Measurements from ENCODE around the gene XRCC4.
"Not testable (repeated sequence)": the region's sequence is repeated elsewhere in the genome, so short reads cannot be mapped to it uniquely, and the experiment has no call there.

XRCC4 gene

GRCh38 chr5:83118471-83118870 lies 41.1 kb downstream of the XRCC4 start:
- no peak for DNase-seq (ENCODE audit: low read depth)

- no peak for DNase-seq (ENCODE audit: low read depth)
Observed at GRCh38 chr5:83118976-83119375, 41.6 kb downstream of the XRCC4 start.

GRCh38 chr5:83124593-83124992 lies 47.2 kb downstream of the XRCC4 start:
- no peak for DNase-seq (ENCODE audit: low read depth)

- no peak for DNase-seq (ENCODE audit: low read depth)
Observed at GRCh38 chr5:83125560-83125959, 48.2 kb downstream of the XRCC4 start.

- no peak for DNase-seq (ENCODE audit: low read depth)
Observed at GRCh38 chr5:83126501-83126900, 49.2 kb downstream of the XRCC4 start.

GRCh38 chr5:83133797-83134196 lies 56.5 kb downstream of the XRCC4 start:
- DNase-seq (ENCODE audit: low read depth), result no peak

- DNase-seq (ENCODE audit: low read depth), result no peak
Observed at GRCh38 chr5:83142526-83142925, 65.2 kb downstream of the XRCC4 start.

GRCh38 chr5:83145241-83145640 lies 67.9 kb downstream of the XRCC4 start:
- no peak for DNase-seq (ENCODE audit: low read depth)

GRCh38 chr5:83145882-83146331 lies 68.6 kb downstream of the XRCC4 start:
- peak; percentile 11 for DNase-seq (ENCODE audit: low read depth)

GRCh38 chr5:83146441-83146840 lies 69.1 kb downstream of the XRCC4 start:
- DNase-seq (ENCODE audit: low read depth), result no peak

- DNase-seq (ENCODE audit: low read depth), result no peak
Observed at GRCh38 chr5:83147593-83147992, 70.2 kb downstream of the XRCC4 start.

GRCh38 chr5:83148370-83148769 lies 71.0 kb downstream of the XRCC4 start:
- no peak for DNase-seq (ENCODE audit: low read depth)

- no peak for DNase-seq (ENCODE audit: low read depth)
Observed at GRCh38 chr5:83149671-83150070, 72.3 kb downstream of the XRCC4 start.

- DNase-seq (ENCODE audit: low read depth), result no peak
Observed at GRCh38 chr5:83151821-83152220, 74.5 kb downstream of the XRCC4 start.

GRCh38 chr5:83152996-83153395 lies 75.6 kb downstream of the XRCC4 start:
- not testable (repeated sequence) for DNase-seq (ENCODE audit: low read depth)

- no peak for DNase-seq (ENCODE audit: low read depth)
Observed at GRCh38 chr5:83156001-83156400, 78.7 kb downstream of the XRCC4 start.

GRCh38 chr5:83157163-83157562 lies 79.8 kb downstream of the XRCC4 start:
- no peak for DNase-seq (ENCODE audit: low read depth)

GRCh38 chr5:83162601-83163000 lies 85.3 kb downstream of the XRCC4 start:
- DNase-seq (ENCODE audit: low read depth), result no peak

- DNase-seq (ENCODE audit: low read depth), result no peak
Observed at GRCh38 chr5:83167538-83167937, 90.2 kb downstream of the XRCC4 start.

GRCh38 chr5:83169571-83170337 lies 92.4 kb downstream of the XRCC4 start:
- DNase-seq (ENCODE audit: low read depth), result no peak

GRCh38 chr5:83172011-83172410 lies 94.7 kb downstream of the XRCC4 start:
- DNase-seq (ENCODE audit: low read depth), result no peak

GRCh38 chr5:83172655-83173054 lies 95.3 kb downstream of the XRCC4 start:
- DNase-seq (ENCODE audit: low read depth), result no peak

GRCh38 chr5:83173826-83174225 lies 96.5 kb downstream of the XRCC4 start:
- no peak for DNase-seq (ENCODE audit: low read depth)

GRCh38 chr5:83177803-83178202 lies 100.5 kb downstream of the XRCC4 start:
- no peak for DNase-seq (ENCODE audit: low read depth)
